HepG2 (cell line): ENCODE results near the gene TBX6. TPM values are rescaled to one million over a fixed set of nuclear protein-coding genes. Genes with fewer than 3 reads are reported as not detected.

Source experiments
- AHR ChIP-seq: IDR thresholded peaks from 2 replicates; pipeline ENCODE4 v1.6.1; 2018; ENCODE audit warnings: missing genetic modification reagents, missing compliant biosample characterization
- ATM ChIP-seq: fragments of 450-650 bp; IDR thresholded peaks from 2 replicates; pipeline ENCODE4 v1.7.1; 2017; ENCODE audit warnings: mild to moderate bottlenecking, borderline replicate concordance
- BCL3 ChIP-seq: sonication (generic); formaldehyde crosslinking; IDR thresholded peaks from 2 replicates; pipeline ENCODE4 v1.5.1; 2020; ENCODE audit warnings: mild to moderate bottlenecking, missing genetic modification reagents, moderate library complexity
- CENPBD1 ChIP-seq: sonication (generic); formaldehyde crosslinking; IDR thresholded peaks from 2 replicates; pipeline ENCODE4 v1.8.0; 2022; ENCODE audit warnings: missing genetic modification reagents, low read depth, mild to moderate bottlenecking, borderline replicate concordance
- CENPT ChIP-seq: sonication (generic); formaldehyde crosslinking; IDR thresholded peaks from 2 replicates; pipeline ENCODE4 v1.8.0; 2022; ENCODE audit warnings: low read depth, mild to moderate bottlenecking, moderate library complexity, missing genetic modification reagents
- ELF4 ChIP-seq: sonication (generic); formaldehyde crosslinking; IDR thresholded peaks from 2 replicates; pipeline ENCODE4 v1.5.0; 2020; ENCODE audit warnings: missing genetic modification reagents, mild to moderate bottlenecking, moderate library complexity, borderline replicate concordance
- FOXM1 ChIP-seq: sonication (generic); formaldehyde crosslinking; IDR thresholded peaks from 2 replicates; pipeline ENCODE4 v1.5.0; 2020; ENCODE audit warnings: missing genetic modification reagents
- GATAD2A ChIP-seq: IDR thresholded peaks from 2 replicates; pipeline ENCODE4 v1.6.1; 2016
- JARID2 ChIP-seq: sonication (generic); formaldehyde crosslinking; IDR thresholded peaks from 2 replicates; pipeline ENCODE4 v1.8.1; 2023; ENCODE audit warnings: missing genetic modification reagents, inconsistent platforms; ENCODE audit not compliant: insufficient replicate concordance
- KDM3A ChIP-seq: IDR thresholded peaks from 2 replicates; pipeline ENCODE4 v1.6.1; 2018; ENCODE audit warnings: low read depth, missing compliant biosample characterization
- MAFG ChIP-seq: sonication (generic); formaldehyde crosslinking; IDR thresholded peaks from 2 replicates; pipeline ENCODE4 v1.5.1; 2020; ENCODE audit warnings: mild to moderate bottlenecking, missing genetic modification reagents
- NR0B2 ChIP-seq: sonication (generic); formaldehyde crosslinking; IDR thresholded peaks from 2 replicates; pipeline ENCODE4 v1.4.0; 2020; ENCODE audit warnings: mild to moderate bottlenecking, missing genetic modification reagents
- SMARCE1 ChIP-seq: fragments of 450-650 bp; IDR thresholded peaks from 2 replicates; pipeline ENCODE4 v1.6.1; 2017; ENCODE audit warnings: borderline replicate concordance
- SMYD3 ChIP-seq: sonication (generic); formaldehyde crosslinking; IDR thresholded peaks from 2 replicates; pipeline ENCODE4 v1.8.1; 2023; ENCODE audit warnings: mild to moderate bottlenecking, missing genetic modification reagents
- TEAD3 ChIP-seq: optimal IDR thresholded peaks from 2 replicates; pipeline ENCODE3; 2016; ENCODE audit warnings: borderline replicate concordance
- XRCC5 ChIP-seq: fragments of 200-400 bp; formaldehyde crosslinking; optimal IDR thresholded peaks from 2 replicates; pipeline ENCODE3; 2017; ENCODE audit warnings: mild to moderate bottlenecking, low read length
- ZC3H13 ChIP-seq: sonication (generic); formaldehyde crosslinking; IDR thresholded peaks from 2 replicates; pipeline ENCODE4 v1.8.1; 2023; ENCODE audit warnings: mild to moderate bottlenecking, missing genetic modification reagents, moderate library complexity
- ZNF232 ChIP-seq: sonication (generic); formaldehyde crosslinking; IDR thresholded peaks from 2 replicates; pipeline ENCODE4 v1.4.0; 2020; ENCODE audit warnings: missing genetic modification reagents, borderline replicate concordance
- ZNF503 ChIP-seq: sonication (generic); formaldehyde crosslinking; IDR thresholded peaks from 2 replicates; pipeline ENCODE4 v1.4.0; 2020; ENCODE audit warnings: missing genetic modification reagents
- ZNF513 ChIP-seq: sonication (generic); formaldehyde crosslinking; conservative IDR thresholded peaks from 2 replicates; pipeline ENCODE4 v1.5.0; 2020; ENCODE audit warnings: missing genetic modification reagents
- ZNF598 ChIP-seq: sonication (generic); formaldehyde crosslinking; IDR thresholded peaks from 2 replicates; pipeline ENCODE4 v1.5.1; 2020; ENCODE audit warnings: mild to moderate bottlenecking, missing genetic modification reagents, borderline replicate concordance
- ZNF605 ChIP-seq: sonication (generic); formaldehyde crosslinking; IDR thresholded peaks from 2 replicates; pipeline ENCODE4 v1.8.0; 2022; ENCODE audit warnings: mild to moderate bottlenecking, missing genetic modification reagents
- ZNF644 ChIP-seq: IDR thresholded peaks from 2 replicates; pipeline ENCODE4 v1.6.1; 2016; ENCODE audit warnings: low read depth
- ZNF724P ChIP-seq: sonication (generic); formaldehyde crosslinking; IDR thresholded peaks from 2 replicates; pipeline ENCODE4 v1.8.0; 2022; ENCODE audit warnings: missing genetic modification reagents, borderline replicate concordance
- ZNF792 ChIP-seq: IDR thresholded peaks from 2 replicates; pipeline ENCODE4 v1.6.1; 2016
- ZSCAN21 ChIP-seq: sonication (generic); formaldehyde crosslinking; IDR thresholded peaks from 2 replicates; pipeline ENCODE4 v1.8.0; 2022; ENCODE audit warnings: mild to moderate bottlenecking, missing genetic modification reagents, moderate library complexity, borderline replicate concordance
- polyA plus RNA-seq, 8 experiments: library from polyadenylated mRNA; depleted of rRNA in 3 of 8; stranded (reverse) in 7 of 8; unstranded in 1 of 8; fragments of >200 nt; fragmentation: Illumina TruSeq in 4 of 8; extraction: Trizol in 4 of 8; gene quantifications; 2 replicates each; pipeline versions ENCODE4 v1.2.1 to v1.2.3, GENCODE V29; 2011 to 2016; ENCODE audit warnings: low read depth in 4 of 8, missing spikeins in 1 of 8, mixed read lengths in 1 of 8; ENCODE audit not compliant: insufficient read depth in 1 of 8
- total RNA-seq, 5 experiments: library from RNA; depleted of rRNA; stranded (reverse); fragments of >200 nt; fragmentation: Illumina TruSeq; extraction: Trizol; gene quantifications; 2 replicates each; pipeline ENCODE4 v1.2.3, GENCODE V29; 2016; ENCODE audit warnings: low read depth in 1 of 5

TBX6 gene
- total and polyA plus RNA-seq, 2 of the 13 experiments (the other 11 are each of a cell fraction or from before 2014, with no cell fraction given) = 0.24 to 0.42 TPM

- TF ChIP-seq ZNF503 (CRISPR knock-in tag) (no peak), AHR (CRISPR knock-in tag) (peak; percentile 93; the same call in 1 of the 2 replicates), JARID2 (CRISPR knock-in tag) (peak; percentile 38), MAFG (no peak), ELF4 (CRISPR knock-in tag) (no peak), XRCC5 (peak; percentile 83), TEAD3 (CRISPR knock-in tag) (no peak), ZC3H13 (peak; percentile 98), ZNF605 (CRISPR knock-in tag) (peak; percentile 88), ZNF644 (CRISPR knock-in tag) (no peak), BCL3 (CRISPR knock-in tag) (no peak; the same call in none of the 2 replicates), CENPBD1 (CRISPR knock-in tag) (no peak), ZNF598 (CRISPR knock-in tag) (no peak; the same call in 1 of the 2 replicates), ZNF792 (CRISPR knock-in tag) (no peak; the same call in 1 of the 2 replicates), FOXM1 (CRISPR knock-in tag) (no peak), NR0B2 (0 out of 2 replicates have a peak, but pooled peaks have one; percentile 63), SMARCE1 (no peak), ZNF513 (CRISPR knock-in tag) (no peak), GATAD2A (CRISPR knock-in tag) (peak; percentile 58), KDM3A (CRISPR knock-in tag) (peak; percentile 66; the same call in 1 of the 2 replicates), ZSCAN21 (peak; percentile 81), ZNF724P (CRISPR knock-in tag) (peak; percentile 63; the same call in 1 of the 2 replicates), ZNF232 (CRISPR knock-in tag) (peak; percentile 62; the same call in 1 of the 2 replicates), SMYD3 (no peak), CENPT (CRISPR knock-in tag) (no peak), ATM (no peak)
Observed at GRCh38 chr16:30063893-30064728, 27.6 kb downstream of the TBX6 start (continued).
